Omental fat pad (tissue), 4 donors: Measurements from ENCODE around the gene VDR. TPM values are rescaled to one million over a fixed set of nuclear protein-coding genes. Genes with fewer than 3 reads are reported as not detected.

Experiments used
- ATAC-seq: fragments of 150-250 bp; one replicate; pipeline ENCODE4 v1.9.1; 2016; ENCODE audit warnings: mild to moderate bottlenecking, moderate library complexity; ENCODE audit not compliant: low FRiP score
- DNase-seq: peaks from one replicate; pipeline ENCODE4 v3.0.0-alpha.2; 2019; ENCODE audit warnings: low spot score
- CTCF ChIP-seq, 3 donors: fragments of 450-650 bp; IDR thresholded peaks; one replicate each; pipeline ENCODE4 v1.5.1; 2016 to 2017; ENCODE audit warnings: antibody characterized with exemption in 3 of 3, mild to moderate bottlenecking in 3 of 3, moderate library complexity in 2 of 3
- total RNA-seq, 4 donors: library from RNA; depleted of rRNA; stranded (reverse); fragments of >200 nt; gene quantifications; one replicate each; pipeline ENCODE4 v1.1.0, GENCODE V29; 2016

Gene VDR
- total RNA-seq, 4 donors from 2014 or later, result 2.8 to 10.0 (median 6.3) TPM

DNA sequence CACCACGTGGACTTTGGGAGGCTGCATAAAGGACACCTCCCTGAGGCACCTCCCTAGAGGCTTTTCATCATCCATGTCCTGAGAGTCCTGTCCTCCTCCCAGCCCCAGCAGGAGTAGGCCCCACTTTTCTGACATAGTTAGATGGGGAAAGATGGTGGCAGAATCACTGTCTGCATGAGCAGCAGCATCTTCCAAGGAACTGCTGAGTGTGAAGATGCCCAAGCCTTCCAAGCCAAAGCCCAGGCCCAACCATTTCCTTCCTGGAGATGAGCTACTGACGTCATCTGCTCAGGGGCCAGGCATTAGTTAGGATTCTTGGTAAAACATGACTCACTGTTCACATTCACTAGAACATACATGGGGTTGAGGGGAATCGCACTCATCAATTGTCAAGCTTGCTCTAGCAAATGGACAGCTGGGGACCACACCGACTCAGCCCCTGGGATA lies 37.3 kb downstream of the VDR start:
- no peak for ATAC-seq
- TF ChIP-seq CTCF (IDR thresholded peaks at IDR 0.05), result no peak
- no peak for DNase-seq

DNA sequence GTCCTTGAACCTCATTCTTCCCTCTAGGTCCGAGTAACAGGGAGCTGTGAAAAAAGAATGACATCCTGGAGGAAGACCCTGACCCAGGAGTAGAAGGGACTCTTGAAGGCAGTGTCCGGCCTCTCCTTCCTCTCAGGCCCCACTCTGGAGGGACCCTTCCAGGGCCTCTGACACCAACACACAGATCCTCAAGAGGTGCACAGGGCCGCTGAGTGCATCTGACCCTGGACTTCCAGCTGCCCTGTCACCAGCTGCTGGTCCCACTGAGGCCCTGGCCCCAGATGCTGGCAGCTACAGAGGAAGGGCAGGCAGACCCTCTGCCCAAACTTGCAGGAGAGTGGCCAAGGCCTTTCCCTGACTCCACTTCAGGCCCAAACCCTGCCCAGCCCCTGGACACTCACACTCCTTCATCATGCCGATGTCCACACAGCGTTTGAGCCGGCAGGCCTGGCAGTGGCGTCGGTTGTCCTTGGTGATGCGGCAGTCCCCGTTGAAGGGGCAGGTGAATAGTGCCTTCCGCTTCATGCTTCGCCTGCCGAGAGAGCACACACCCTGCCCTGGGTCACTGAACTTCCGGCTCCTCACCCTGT lies 40.1 kb downstream of the VDR start:
- ATAC-seq, result peak; percentile 25
- no peak for DNase-seq
- TF ChIP-seq CTCF (IDR thresholded peaks at IDR 0.05), result no peak

- DNase-seq (no peak), ATAC-seq (no peak)
- TF ChIP-seq CTCF (IDR thresholded peaks at IDR 0.05), result no peak
These were observed 40.8 kb downstream of the VDR start for GRCh38 chr12:47863985-47864384.

GRCh38 chr12:47863467-47863866 lies 41.3 kb downstream of the VDR start:
- no peak for TF ChIP-seq CTCF (IDR thresholded peaks at IDR 0.05)
- DNase-seq (no peak), ATAC-seq (no peak)

GRCh38 chr12:47862881-47863280 lies 41.9 kb downstream of the VDR start:
- ATAC-seq (no peak), DNase-seq (no peak)
- no peak for TF ChIP-seq CTCF (IDR thresholded peaks at IDR 0.05)

DNA sequence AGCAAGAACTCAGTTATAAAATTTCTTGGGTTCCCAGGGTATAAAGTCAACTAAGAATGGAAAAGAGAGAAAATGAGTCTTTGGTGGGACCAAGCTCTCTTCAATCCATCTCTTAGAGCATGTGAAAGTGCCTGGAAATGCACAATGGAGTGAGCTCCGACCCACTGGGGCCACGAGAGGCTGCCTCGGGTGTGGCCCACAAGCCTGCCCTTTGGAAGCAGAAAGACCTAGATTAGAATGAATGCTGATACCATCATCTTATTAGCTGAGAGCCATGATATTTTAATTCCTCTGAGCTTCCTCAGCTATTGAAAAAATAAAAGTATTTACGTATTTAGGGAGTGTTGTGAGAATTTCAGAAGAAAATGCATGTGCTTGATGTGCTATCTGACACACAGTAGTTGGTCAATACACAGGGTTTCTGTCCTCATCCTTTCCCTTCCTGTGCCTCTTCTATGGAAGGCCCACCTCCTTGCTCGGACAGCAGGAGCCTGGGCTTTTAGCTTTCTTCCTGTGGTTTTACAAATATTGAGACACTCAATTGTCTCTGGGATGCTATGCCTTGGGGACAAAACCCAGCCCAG lies 42.5 kb downstream of the VDR start:
- DNase-seq, result no peak
- TF ChIP-seq CTCF (IDR thresholded peaks at IDR 0.05), result no peak
- no peak for ATAC-seq

DNA sequence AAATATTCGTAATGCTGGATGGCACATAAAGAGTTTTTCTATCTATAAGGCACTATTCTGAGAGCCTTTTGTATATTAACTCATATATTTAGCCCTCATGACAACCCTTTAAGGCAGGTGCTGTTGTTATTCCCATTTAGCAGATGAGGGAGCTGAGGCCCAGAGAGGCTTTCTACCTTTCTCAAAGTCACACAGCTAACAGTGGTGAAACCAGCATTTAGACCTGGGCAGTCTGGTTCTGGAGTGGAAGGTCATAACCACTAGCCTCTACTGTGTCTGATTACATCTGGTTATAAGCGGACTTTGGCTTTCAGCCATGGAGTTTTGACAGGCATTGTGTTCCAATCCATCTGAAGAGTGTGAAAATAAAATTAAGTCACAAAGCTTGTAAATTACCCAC lies 43.9 kb downstream of the VDR start:
- DNase-seq (no peak), ATAC-seq (no peak)
- TF ChIP-seq CTCF (IDR thresholded peaks at IDR 0.05), result no peak
